C1 segment of cervical spinal cord (tissue), 14 donors: ENCODE measurements around the gene DUOX1.

Experiments
- DNase-seq, 14 donors: peaks; one replicate each; lab custom pipeline; 2025; lab: John Stamatoyannopoulos, UW

The DUOX1 gene

DNA sequence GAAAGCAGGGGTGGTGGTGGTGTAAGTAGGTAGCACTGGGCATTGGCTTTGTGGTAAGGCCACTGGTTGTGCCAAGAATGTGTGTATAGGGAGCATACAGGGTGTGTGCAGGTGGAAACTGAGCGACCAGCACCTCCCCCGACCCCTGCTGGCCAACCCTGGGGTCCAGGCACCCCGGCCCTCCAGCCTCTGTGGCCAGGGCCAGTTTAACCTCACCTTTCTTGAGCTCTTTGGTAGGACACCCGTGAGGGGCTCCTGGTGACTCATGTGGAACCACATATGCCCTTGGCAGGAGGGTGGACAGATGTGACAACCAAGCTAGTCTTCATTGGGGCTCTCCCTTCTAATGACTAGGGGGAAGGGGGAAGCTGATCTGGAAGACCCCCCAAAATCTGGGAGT lies 38.5 kb downstream of the DUOX1 start:
- DNase-seq, result no peak

DNA sequence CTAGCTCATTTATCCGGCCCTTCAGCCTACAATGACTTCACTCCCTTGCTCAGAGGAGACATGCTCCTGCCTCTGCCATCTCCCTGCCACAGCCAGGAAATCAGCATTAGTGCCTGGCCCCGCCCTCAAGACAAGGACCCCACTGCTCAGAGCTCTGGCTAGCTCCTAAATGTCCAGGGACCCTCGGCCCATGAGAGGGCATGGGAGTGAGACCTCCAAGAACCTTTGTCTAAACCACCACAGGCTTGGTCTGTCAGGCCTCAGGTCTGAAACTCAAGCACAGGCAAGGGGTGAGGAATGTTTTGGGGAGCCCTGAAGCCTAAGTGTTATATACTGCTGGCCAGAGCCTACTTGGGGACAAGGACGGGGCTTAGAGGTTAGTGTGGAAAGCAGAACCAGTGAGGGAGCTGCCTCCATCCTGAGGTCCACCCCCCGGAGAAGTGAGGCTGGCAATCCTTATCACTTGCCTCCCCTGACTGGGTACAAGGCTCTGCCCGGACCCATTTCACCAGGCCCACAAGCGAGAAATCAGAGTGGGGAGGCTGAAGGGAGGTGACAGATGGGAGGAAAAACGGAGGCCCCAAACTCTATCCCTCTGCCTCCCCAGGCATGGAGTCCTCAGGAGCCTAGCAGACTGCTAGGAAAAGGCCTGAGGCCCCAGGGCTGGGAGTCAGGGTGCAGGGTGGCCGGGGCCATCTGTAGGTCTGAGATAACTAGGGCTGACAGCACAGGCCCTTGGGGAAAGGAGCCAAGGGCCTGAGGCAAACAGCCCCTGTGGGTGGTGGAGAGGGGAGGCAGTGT lies 39.2 kb downstream of the DUOX1 start:
- DNase-seq, result no peak

- DNase-seq, result no peak
Measured at GRCh38 chr15:45169608-45170480, 40.0 kb downstream of the DUOX1 start.

DNA sequence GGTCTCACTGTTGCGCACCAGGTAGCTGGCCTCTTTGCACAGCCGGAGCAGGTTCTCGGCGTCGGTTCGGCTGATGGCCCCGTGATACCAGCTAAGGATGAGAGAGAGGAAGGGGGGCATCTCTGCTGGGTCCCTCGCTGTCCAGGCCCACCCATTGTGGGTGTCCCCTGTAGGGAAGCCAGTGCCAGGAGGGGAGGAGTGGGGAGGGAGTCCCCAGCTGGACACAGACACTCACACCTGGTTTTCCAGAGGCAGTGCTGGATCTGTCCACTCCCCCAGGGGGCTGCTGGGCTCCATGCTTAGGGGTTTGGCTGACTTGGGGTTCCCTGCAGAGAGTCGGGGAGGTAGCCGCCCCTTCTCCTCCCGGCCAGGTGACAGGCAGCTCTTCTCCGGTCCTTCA lies 42.1 kb downstream of the DUOX1 start:
- DNase-seq, result no peak

- no peak for DNase-seq
Measured at GRCh38 chr15:45174069-45174468, 44.3 kb downstream of the DUOX1 start.

GRCh38 chr15:45174577-45174976 lies 44.8 kb downstream of the DUOX1 start:
- no peak for DNase-seq

GRCh38 chr15:45177285-45177684 lies 47.5 kb downstream of the DUOX1 start:
- DNase-seq, result no peak

DNA sequence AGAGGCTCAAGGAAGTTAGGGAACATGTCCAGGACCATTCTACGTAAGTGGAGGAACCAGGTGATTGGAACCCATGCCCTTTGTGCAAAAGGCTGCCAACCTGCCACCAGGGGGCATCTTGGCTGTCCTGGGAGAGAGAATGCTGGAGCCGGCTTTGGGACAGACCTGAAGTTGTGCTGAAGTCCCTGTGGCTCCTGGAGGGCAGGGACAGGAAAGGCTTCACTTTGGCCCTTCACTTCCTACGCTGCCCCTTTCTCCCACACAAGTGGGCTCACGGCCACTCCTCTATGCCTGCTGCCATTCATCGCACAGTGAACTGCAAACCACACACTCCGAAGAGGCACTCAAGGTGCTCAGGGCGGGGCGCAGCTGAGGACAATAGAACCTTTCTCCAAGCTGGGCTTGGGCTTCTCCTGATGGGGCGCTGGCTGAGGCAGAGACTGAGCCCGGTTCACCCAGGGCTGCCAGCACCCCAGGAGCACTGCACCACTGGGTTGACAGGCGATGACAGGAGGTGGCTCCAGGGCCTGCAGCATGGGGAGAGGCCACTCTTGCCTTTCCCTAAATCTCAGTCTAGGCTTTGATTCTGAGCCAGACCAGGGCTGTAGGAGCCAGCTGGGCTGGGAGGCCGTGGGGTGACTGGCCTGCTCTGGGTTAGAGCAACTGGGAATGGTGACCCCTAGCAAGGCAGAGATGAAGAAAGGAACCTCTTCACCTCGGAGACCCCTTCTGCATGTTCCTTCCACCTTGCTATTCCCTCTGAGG lies 49.6 kb downstream of the DUOX1 start:
- no peak for DNase-seq

DNA sequence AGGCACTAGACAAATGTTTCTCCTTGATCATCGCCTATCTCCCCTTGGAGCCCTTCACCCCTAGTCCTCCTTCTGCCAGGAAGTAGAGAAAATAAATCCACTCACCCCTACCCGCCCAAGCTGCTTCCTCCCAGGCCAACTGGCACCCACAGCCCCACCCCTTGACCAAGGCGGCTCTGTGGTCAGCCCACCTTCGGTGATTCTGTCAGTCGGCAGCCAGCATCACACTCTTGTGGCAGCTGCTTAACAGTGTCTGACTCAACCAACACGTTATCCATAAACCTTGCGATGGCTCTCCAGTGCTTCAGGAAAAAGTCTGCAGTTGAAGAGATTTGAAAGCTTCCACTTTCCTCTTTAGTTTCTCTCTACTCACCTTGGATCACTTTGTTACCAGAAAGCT lies 50.4 kb downstream of the DUOX1 start:
- no peak for DNase-seq

DNA sequence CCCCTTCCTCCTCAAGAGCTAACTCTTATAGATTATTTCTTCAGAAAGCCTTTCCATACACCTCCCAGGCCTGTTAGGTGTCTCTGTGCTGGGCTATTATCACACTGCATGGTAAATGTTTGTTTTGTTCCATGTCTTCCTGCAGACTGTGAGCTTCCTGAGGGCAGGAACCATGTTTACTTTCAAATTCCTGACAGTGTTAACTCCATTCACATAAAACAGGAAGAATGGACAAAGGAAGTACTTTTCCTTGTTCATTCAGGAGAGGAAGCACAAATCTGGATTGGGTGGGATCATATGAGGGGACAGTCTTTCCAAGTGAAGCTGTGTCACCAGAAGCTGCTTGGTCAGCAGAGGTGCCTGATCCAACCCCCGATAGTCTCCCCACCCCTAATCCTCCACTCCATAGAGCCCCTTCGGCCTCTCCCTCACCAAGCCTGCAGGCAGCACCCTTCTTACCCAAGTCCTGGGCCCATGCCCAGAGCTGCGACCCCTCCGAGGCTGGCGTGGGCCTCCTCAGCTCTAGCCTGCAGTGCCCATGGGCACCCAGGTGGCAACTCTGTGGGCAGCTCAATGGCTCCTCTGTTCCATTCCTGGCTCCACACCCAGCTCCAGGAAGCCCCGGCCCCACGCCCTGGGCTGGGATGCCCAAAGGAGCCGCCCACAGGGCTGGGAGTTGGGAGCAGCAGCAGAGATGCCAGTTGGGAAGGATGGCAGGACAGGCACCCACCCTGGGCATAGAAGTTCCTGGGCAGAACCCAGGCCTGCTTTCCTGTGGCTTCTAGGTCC lies 51.0 kb downstream of the DUOX1 start:
- no peak for DNase-seq

GRCh38 chr15:45181491-45182285 lies 51.9 kb downstream of the DUOX1 start:
- peak in 1 of 14 donors; percentile 93 for DNase-seq

GRCh38 chr15:45182996-45183395 lies 53.2 kb downstream of the DUOX1 start:
- DNase-seq, result no peak

DNA sequence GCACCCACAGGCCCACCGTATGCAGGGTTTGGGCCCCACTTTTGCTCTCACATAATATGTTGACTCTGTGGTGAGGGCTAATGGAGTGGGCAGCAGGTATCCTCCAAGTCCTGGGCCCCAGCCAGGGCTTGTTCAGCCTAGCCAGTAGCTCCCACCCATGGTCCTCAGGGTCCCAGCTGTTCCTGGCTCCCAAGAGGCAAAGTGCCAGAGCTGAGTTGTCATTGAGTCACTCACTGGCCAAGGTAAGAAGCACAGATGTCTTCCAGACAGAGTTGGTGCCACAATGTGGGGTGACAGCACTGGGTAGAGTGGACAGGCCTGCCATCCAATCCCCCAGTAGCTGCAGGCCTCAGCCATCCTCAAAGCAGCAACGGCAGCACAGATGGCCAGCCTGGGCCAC lies 53.7 kb downstream of the DUOX1 start:
- DNase-seq, result peak in 1 of 14 donors; percentile 23

- DNase-seq, result peak in 3 of 14 donors; percentile 27 to 99 (median 31)
Measured at GRCh38 chr15:45184562-45185041, 54.8 kb downstream of the DUOX1 start.

DNA sequence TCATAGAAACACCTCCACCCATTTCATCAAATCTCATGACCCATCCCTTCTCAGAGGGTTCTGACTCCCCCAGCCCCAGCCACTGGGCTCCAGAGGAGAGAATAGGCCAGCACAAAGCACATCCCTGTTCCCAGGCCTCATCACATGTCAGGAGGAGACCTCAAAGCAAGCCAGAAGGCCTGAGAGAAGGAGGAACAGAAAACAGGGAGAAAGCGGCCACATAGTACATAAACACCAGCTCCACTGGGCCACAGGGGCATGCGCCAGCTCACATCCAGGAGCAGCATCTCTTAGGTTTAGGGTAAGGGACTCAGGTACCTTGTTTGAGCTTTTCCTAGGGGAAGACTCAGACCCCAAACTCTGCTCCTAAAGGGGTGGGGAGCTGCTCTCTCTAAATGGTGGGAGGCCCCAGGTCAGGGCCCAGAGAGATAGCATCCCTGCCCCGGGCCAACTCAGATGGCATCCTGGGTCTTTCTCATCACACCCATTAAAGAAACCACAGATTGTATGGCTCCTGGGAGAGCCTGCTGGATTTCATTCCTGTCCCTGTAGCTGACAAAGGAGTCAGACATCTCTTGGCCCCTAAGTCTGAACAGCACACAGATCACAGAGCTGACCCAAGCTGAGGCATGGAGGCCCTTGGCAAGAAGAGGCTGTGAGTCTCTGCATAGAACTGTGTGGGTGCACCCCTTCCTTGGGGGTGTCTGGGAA lies 55.4 kb downstream of the DUOX1 start:
- DNase-seq, result peak in 2 of 14 donors; percentile 8 to 21

DNA sequence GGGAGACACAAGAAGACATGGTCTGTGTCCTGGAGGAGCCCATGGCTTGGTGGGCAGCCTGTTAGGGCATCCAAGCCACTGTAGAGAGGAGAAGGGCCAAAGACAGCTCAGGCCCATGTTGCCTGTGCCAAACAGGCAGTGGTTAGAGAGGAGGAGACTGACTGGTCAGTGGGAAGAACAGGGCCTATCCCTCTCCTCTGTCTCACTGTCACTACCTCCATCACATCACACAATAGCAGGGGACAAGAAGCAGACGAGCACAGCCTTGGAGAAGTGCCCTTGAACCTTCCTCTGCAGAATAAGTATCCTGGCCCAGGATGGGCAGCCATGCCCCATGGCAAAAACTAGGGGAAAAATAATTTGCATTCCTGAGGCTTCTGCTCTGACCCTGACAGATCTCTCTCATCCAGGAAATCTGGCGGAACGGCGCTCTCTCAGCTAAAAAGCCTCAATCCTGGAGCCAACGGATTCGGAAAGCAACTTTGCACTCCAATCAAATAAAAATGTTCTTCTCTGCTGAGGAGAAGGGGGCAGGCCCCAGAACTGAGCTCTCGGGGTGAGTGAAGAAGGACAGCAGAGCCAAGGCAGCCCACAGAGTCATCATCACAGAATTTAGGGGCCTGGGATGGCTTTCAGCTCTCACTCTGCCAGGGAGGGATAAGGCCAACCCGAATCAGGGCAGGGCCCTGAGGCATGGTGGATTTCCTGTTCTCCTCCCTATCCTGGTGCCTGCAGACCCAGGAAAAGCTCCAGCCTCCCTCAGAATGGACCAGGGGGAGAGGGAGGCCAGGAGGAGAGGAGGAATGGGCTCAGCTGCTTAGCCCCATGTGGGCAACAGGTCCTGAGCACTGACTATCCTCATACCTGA lies 56.3 kb downstream of the DUOX1 start:
- DNase-seq, result peak in 1 of 14 donors; percentile 61

GRCh38 chr15:45186771-45187577 lies 57.2 kb downstream of the DUOX1 start:
- peak in 1 of 14 donors; percentile 20 for DNase-seq

DNA sequence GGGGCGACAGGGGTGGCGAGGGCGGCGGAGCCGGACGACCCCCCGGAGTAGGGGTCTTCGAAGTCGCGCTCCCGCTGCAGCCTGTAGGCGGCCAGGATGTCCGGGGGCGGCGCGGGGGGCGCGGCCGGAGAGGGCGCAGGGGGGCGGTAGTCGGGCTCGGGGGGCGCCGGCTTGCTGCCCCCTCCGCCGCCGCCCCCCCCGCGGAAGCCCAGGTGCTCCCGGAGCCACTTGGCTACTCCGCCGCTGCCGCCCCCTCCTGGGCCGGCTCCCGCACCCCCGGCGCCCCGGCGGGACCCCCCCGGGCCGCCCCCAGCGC lies 57.7 kb downstream of the DUOX1 start:
- DNase-seq, result no peak
